DOHH2 (cell line): Measurements from ENCODE around the gene LRRC4C.
"Not testable (repeated sequence)": the region's sequence is repeated elsewhere in the genome, so short reads cannot be mapped to it uniquely, and the experiment has no call there.

Experiments used
- H3F3A ChIP-seq: fragments of 200-600 bp; sonication (generic), shearing (Covaris generic); 2 replicates; pipeline ENCODE4 v1.6.0; 2016; ENCODE audit warnings: antibody characterized with exemption, mild to moderate bottlenecking; ENCODE audit not compliant: control insufficient read depth, insufficient read depth
- H3K27ac ChIP-seq: fragments of 200-600 bp; sonication (generic); 2 replicates; pipeline ENCODE4 v1.5.1; 2014; ENCODE audit warnings: low read depth, mild to moderate bottlenecking, low read length, moderate library complexity
- H3K27me3 ChIP-seq: fragments of 200-600 bp; sonication (generic); 2 replicates; pipeline ENCODE4 v1.6.1; 2014; ENCODE audit warnings: mild to moderate bottlenecking, low read length, mixed read lengths; ENCODE audit not compliant: control insufficient read depth
- H3K36me3 ChIP-seq: fragments of 200-600 bp; sonication (generic); 2 replicates; pipeline ENCODE4 v1.6.1; 2014; ENCODE audit warnings: mild to moderate bottlenecking, low read length, moderate library complexity, mixed read lengths; ENCODE audit not compliant: control insufficient read depth
- H3K4me1 ChIP-seq: fragments of 200-600 bp; sonication (generic); 2 replicates; pipeline ENCODE4 v1.6.1; 2014; ENCODE audit warnings: mild to moderate bottlenecking, low read length, mixed read lengths; ENCODE audit not compliant: control insufficient read depth
- H3K4me2 ChIP-seq: fragments of 200-600 bp; sonication (generic); 2 replicates; pipeline ENCODE4 v1.6.0; 2014; ENCODE audit warnings: mild to moderate bottlenecking, low read length, moderate library complexity
- H3K4me3 ChIP-seq: fragments of 200-600 bp; sonication (generic); 2 replicates; pipeline ENCODE4 v1.5.1; 2014; ENCODE audit warnings: mild to moderate bottlenecking, low read length, mixed read lengths
- H3K79me2 ChIP-seq: fragments of 200-600 bp; sonication (generic); 2 replicates; pipeline ENCODE4 v1.6.1; 2014; ENCODE audit warnings: mild to moderate bottlenecking, low read length, mixed read lengths; ENCODE audit not compliant: control insufficient read depth
- H3K9me2 ChIP-seq: fragments of 200-600 bp; sonication (generic); replicated peaks from 2 replicates; pipeline ENCODE4 v1.6.1; 2014; ENCODE audit warnings: mild to moderate bottlenecking, low read length, mixed read lengths; ENCODE audit not compliant: control insufficient read depth
- H3K9me3 ChIP-seq: fragments of 200-600 bp; sonication (generic); 2 replicates; pipeline ENCODE4 v1.6.1; 2014; ENCODE audit warnings: antibody characterized with exemption, low read length, mixed read lengths; ENCODE audit not compliant: control insufficient read depth, insufficient read depth
- H4K20me1 ChIP-seq: fragments of 200-600 bp; sonication (generic); 2 replicates; pipeline ENCODE4 v1.6.0; 2014; ENCODE audit warnings: low read depth, mild to moderate bottlenecking, antibody characterized with exemption, low read length, moderate library complexity; ENCODE audit not compliant: control insufficient read depth, insufficient read depth
- CTCF ChIP-seq: fragments of 200-600 bp; sonication (generic); IDR thresholded peaks from one replicate; pipeline ENCODE4 v1.5.1; 2014; ENCODE audit warnings: antibody characterized with exemption, mild to moderate bottlenecking, low read depth, low read length; ENCODE audit not compliant: poor library complexity, severe bottlenecking
- EZH2phosphoT487 ChIP-seq: fragments of 200-600 bp; sonication (generic); IDR thresholded peaks from 2 replicates; pipeline ENCODE4 v1.6.1; 2017; ENCODE audit warnings: borderline replicate concordance, mild to moderate bottlenecking, antibody characterized with exemption, low read length, moderate library complexity, mixed read lengths

Gene LRRC4C

GRCh38 chr11:40542821-40543220 lies 916.6 kb downstream of the LRRC4C start:
- Histone ChIP-seq H3K4me3 (no peak overlapping the region), H3K9me3 (no peaks in the 10 kb centered on the region; the same call in none of the 2 replicates), H3K27ac (no peak overlapping the region), H3K36me3 (no peaks in the 10 kb centered on the region), H3F3A (no peaks in the 10 kb centered on the region), H3K4me2 (no peak overlapping the region), H3K27me3 (no peaks in the 10 kb centered on the region), H3K79me2 (no peaks in the 10 kb centered on the region), H3K9me2 (no peaks in the 10 kb centered on the region), H3K4me1 (no peaks in the 10 kb centered on the region), H4K20me1 (no peaks in the 10 kb centered on the region)
- TF ChIP-seq CTCF (no peak), EZH2phosphoT487 (no peak)

GRCh38 chr11:40537734-40538133 lies 921.7 kb downstream of the LRRC4C start:
- Histone ChIP-seq H3K4me1 (no peaks in the 10 kb centered on the region), H3K4me2 (no peak overlapping the region), H3K27ac (no peak overlapping the region), H3K9me3 (no peaks in the 10 kb centered on the region), H4K20me1 (no peaks in the 10 kb centered on the region), H3F3A (no peaks in the 10 kb centered on the region), H3K4me3 (no peak overlapping the region), H3K27me3 (no peaks in the 10 kb centered on the region), H3K9me2 (no peaks in the 10 kb centered on the region), H3K36me3 (no peaks in the 10 kb centered on the region), H3K79me2 (no peaks in the 10 kb centered on the region)
- TF ChIP-seq CTCF = no peak
- no peak for TF ChIP-seq EZH2phosphoT487

- H3K27me3 ChIP-seq, H3K4me1 ChIP-seq, H3K4me2 ChIP-seq, H4K20me1 ChIP-seq, H3K36me3 ChIP-seq, H3K79me2 ChIP-seq, H3K9me2 ChIP-seq, H3K9me3 ChIP-seq, H3K27ac ChIP-seq, H3K4me3 ChIP-seq, H3F3A ChIP-seq: not testable (repeated sequence)
Observed at GRCh38 chr11:40522080-40522479, 937.4 kb downstream of the LRRC4C start.

GRCh38 chr11:40517122-40517521 lies 942.3 kb downstream of the LRRC4C start:
- no peaks in the 10 kb centered on the region for H3F3A ChIP-seq

More at GRCh38 chr11:40517122-40517521, 942.3 kb downstream of the LRRC4C start:
- Histone ChIP-seq H4K20me1 (no peaks in the 10 kb centered on the region), H3K36me3 (no peaks in the 10 kb centered on the region), H3K27me3 (no peaks in the 10 kb centered on the region), H3K27ac (no peak overlapping the region), H3K9me2 (no peaks in the 10 kb centered on the region), H3K4me2 (no peak overlapping the region), H3K79me2 (no peaks in the 10 kb centered on the region), H3K9me3 (no peaks in the 10 kb centered on the region), H3K4me3 (no peak overlapping the region), H3K4me1 (no peaks in the 10 kb centered on the region)
- no peak for TF ChIP-seq CTCF
- TF ChIP-seq EZH2phosphoT487 = no peak
